GM19395 (cell line): ENCODE data around the gene FYCO1.

Experiments used
- ATAC-seq: cut with Tn5 transposase; IDR thresholded peaks from one replicate; pipeline ENCODE4 v1.9.1; 2021; ENCODE audit warnings: mild to moderate bottlenecking, moderate library complexity; ENCODE audit not compliant: unreplicated experiment

FYCO1 gene

DNA sequence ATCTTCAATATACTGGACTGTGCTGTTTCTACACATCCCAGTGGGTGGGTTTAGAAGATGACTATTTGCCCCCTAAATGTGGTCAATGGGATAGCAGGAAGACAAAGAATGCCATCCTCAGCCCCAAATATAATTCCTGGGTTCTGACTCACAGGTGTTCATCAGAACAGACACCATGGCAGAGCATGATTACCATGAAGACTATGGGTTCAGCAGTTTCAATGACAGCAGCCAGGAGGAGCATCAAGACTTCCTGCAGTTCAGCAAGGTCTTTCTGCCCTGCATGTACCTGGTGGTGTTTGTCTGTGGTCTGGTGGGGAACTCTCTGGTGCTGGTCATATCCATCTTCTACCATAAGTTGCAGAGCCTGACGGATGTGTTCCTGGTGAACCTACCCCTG is 49.3 kb downstream of the FYCO1 start:
- ATAC-seq: no peak

DNA sequence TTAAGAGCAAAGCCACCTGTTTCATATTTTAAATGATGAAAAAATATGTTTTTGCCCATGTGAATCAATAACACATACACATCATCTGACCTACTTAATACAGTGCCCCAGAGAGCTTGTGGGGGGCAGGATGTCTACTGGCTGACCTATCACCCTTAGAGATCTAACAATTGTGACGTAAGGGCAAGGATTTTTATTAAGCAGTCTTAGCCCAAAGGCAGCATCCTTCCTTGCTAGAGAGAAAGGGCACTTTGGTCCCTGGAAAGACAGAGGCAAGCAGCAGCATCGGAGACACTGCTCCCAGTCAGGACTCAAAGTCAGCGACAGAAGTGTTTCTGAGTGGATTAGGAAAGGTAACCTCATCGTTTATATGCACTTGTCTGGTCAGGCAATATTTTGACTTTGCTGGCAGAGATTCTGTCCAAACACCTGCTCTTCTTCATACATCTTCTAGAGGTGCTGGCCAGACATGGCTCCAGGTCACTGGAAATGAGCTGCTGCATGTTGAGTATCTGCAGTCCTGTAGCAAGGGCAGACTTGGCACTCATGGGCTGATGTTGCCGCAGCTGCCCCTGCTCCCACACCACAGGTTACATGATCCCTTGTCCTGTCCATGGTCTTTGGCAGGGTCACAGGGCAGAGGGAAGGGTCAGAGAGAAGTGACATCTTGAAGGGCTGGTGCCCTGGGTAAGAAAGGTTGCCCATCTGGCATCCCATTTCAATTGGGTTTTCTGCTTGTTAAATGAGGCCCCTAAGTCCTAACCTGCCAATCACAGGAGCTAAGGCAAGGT is 50.6 kb downstream of the FYCO1 start:
- ATAC-seq: no peak

DNA sequence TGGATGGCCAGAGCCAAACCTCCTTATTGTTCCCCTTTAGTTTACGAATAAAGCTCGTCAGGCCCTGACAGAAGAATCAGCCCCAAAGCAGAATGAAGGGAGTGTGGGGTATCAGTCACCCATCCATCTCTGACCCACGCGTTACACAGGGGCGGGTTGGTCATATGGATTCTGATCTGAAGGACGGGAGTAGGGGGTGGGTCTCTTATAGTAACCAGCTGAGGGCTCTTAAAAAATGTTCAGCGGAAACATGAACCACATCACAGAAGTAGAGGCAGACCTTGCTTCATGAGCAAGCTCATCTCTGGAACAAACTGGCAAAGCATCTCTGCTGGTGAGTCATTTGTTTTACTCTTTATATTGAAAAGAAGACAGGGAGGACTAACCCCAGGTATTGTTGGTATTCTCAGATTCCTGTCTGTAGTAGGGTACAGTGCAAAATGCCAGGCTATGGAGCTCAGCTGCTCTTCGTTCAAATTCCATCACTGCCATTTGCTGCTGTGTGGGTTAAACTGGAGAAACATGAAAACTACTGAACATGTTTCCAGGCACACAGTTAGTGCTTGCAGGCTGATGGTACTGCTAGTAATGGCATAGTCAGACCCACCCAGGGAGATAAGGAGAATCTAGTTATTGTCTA is 52.3 kb downstream of the FYCO1 start, which contains the start of gene CXCR6:
Gene CXCR6 (plus strand): TSS at position 258 of the 640 bp plus-strand sequence. CDS start 3,018 bp downstream, outside the sequence.
- ATAC-seq: no peak

DNA sequence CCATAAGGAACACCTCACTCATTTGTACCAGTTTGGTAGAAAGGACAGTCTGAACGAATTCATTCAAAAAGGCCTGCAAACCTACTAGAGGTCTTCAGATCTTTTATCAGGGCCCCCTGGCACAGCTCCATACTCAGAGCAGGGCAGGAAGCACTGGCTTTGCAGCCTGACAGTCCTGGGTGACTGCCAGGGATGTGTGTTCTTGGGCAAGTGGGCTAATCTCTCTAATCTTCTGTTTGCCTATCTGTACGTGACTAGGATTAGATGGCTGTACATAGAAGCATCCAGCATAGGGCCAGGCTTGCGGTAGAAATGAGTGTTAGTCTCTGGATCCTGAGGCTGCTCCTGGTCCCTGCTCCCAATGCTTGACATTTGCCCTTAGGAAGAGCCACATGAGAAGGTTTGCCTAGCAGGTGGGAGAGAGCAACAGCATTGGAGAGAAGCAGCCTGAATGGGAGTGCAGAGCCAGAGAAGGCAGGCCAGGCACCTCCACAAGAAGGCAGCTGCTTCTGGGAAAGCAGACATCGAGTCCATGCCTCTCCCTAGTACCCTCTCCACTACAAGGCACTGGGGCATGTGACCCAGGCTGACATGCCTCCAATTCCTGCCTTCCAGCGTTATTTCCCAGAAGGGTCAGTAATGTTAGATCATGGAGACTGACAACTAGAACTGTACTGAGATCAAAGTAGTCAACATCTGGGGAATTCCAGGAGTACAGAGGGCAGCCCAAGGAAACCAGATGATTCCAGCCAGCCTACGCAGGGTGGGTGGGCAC is 53.4 kb downstream of the FYCO1 start:
- no peak for ATAC-seq

DNA sequence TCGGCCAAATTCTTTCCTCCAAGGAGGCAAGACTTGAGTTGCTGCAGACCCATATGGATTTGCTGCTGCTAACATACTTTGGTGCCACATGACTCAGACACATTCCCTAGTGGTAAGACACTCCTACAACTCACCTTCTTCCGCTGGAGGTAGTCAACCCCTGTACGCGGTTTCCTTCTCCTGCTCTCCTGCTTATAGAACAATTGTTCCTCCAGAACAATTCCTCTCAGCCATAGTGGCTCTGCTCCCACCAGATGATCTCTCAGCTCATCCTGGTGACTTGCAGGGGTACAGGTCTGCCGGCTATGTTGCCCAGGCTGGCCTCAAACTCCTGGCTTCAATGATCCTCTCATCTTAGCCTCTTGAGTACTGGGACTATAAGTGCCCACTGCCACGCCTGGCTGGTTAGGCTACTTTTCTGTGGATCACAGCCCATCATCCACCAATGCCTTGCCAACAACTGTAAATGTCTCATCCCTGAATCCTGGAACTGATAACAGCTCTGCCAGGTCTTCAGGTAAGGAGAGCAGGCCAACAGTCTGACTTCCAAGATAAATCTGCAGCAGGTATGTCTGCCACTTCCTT is 54.8 kb downstream of the FYCO1 start:
- no peak for ATAC-seq

DNA sequence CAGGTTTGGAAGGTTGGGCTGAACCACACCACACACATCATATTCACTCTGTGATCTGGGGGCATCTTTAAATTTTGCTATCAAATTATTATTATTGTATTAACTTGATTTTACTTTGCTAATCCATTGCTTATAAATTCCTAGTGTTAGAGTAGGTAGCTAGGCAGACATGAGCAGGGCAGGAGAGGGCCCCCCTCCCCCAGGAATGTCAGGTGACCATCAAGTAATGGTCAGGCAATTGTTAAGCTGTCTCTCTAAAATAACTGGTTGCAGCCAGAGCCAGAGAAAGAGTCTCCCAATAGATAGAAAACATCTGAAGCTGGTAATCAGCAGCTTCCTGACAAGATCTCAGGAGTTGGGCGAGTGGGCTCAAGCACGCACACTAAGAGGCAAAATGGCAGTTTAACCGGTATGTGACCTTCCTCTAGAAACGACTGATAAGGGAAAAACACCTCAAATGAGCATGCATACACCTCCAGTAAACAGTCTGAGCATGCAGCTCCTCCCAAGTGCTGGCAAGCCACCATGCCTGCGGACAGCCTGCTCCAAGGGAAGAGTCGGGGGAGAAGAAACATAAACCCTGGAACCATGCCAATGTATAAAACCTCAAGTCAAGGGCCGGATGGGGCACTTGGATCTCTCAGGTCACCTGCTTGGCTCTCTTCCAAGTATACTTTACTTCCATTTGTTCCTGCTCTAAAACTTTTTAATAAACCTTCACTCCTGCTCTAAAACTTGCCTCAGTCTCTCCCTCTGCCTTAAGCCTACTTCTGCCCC is 55.4 kb downstream of the FYCO1 start:
- ATAC-seq: no peak

DNA sequence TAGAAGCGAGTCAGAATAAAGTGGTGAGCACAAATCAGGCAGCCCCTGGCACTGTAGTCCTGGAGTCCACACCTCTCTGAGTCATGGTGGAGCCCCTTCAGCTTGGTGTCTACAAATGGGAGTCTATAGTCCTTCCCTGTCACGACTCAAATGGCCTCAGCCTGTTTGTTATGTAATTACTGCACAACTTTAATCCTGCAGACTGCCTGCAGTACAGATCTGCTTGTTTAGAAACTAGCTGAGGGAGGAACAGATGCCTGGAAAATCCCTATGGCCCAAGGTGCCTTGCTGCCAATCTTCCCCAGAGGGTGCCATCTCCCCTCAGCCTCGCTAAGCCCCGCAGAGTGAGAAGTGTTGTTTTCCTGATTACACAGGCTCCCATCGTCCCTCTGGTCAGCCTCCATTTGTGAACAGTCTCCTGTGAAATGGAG is 56.3 kb downstream of the FYCO1 start:
- ATAC-seq: no peak

DNA sequence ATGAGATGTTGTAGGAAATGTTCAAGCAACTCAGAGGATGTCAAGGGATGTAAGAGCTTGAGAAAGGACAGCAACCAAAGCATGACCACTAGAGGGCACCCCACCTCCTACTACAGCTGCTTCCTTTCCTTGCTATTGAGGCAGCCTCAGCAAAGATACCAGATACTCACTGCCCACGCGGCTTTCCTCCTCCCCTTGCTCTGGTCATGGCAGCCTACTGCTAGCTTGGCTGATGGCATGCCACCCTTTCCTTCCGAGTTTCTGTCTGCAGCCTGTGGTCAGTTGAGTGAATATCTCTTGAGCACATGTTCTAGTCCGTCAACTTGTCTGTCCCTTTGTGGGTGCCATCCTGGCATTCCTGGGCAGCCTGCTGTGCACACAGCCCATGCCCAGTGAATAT is 56.8 kb downstream of the FYCO1 start:
- ATAC-seq: no peak

DNA sequence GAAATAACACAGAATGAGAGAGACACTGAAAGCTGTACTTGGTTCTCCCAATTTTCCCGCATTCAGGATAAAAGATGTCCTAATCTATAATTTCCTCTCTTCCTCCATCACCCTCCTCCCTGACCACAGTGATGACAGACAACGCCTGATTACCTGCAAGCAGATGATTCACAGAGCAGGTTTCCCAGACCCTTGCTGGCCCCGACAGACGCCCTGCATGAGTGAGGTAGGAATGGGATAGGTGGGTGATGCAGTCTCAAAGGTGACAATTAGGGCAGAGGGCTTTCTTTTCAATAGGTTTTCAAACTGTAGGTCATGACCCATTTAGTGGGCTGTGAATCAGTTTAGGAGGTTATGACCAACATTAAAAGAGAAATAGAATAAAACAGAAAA is 57.6 kb downstream of the FYCO1 start:
- ATAC-seq: no peak

DNA sequence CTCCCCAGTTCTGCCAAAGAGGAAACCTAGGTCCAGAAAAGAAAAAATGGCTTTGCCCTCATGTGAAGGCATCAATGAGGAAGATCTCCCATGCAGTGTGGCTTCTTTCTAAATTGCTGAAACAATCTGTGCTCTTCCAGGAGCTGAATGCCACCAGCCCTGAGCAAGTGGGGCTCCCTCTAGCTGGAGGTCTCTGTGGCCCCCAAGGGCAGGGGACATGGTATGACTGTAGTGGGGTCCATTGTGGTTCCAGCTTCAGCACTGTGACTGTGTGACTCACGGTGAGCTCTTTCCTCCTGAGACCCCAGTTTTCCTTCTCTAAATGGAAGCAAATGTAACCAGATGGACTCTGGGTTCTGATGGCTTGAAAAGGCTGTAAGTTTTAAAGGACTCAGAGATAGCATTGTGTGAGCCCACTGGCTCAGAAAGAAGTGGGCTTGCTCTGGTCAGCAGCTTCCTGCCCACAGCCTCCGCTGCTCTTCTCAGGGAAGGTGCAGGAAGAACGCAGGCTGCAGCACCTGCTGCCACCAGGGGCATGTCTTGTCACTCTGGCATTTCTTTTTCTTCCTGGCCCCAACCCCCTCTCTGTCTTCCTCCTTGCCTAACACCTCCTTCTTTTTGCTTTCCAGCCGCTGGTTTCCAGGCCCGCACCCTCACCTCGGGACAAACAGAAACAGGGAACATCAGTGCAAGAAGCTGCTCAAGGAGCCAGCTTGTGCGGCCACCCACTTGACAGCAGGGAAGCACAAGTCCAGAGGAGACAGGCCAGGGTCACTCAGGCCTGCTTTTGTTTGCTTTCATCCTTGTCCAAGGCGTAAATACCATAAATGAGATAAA is 58.2 kb downstream of the FYCO1 start:
- ATAC-seq: no peak

DNA sequence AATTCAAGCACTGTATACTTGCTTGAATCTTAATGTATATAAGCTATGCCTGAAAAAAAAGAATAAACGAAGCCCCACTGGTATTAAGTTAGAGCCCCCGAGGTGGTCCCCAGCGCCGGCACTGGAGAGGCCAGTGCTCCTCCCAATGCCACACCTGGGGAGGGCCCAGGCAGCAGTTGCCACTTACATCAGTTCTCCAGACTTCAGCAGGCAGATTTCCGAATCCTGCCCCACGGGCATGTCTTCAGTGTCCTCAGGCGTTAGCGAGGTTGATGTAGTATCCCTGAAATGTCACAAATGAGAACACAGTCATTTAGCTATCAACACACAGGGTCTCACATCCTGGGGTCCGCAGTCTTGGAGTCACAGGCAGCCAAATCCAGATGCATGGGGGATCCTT is 59.4 kb downstream of the FYCO1 start:
- no peak for ATAC-seq

DNA sequence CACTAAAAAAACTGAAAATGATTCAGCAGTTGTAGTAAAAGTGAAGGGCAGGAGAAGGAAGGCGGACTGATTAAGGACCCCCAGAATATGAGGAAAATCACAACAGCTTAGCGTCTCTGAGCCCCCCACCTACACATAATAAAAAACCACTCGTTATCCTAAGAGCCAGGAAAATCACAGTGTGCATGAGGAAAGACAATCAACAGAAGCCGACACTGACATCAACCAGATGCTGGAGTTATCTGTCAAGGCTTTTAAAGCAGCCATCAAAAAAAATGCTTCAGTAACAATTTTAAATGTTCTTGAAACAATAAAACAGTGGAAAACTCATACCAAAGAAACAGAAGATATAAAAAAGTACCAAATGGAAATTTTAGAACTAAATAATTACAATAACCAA is 62.0 kb downstream of the FYCO1 start:
- ATAC-seq: no peak

DNA sequence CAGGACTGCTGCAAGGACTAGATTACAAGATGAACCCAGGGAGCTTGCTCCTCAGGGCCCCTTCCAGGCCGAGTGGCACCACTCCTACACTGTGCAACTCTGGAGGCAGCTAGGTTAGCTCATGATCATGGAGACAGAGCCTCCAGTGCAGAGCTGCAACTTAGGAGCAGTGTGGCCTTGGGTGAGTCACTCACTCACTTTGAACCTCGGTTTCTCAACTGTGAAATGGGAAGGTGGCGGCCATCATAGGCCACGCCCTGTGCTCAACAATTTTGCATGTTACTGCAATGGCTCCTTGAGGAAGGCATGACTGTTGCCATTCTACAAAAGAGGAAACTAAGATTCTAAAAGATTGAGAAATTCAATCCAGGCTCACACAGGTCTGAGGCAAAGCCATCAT is 63.5 kb downstream of the FYCO1 start:
- no peak for ATAC-seq

DNA sequence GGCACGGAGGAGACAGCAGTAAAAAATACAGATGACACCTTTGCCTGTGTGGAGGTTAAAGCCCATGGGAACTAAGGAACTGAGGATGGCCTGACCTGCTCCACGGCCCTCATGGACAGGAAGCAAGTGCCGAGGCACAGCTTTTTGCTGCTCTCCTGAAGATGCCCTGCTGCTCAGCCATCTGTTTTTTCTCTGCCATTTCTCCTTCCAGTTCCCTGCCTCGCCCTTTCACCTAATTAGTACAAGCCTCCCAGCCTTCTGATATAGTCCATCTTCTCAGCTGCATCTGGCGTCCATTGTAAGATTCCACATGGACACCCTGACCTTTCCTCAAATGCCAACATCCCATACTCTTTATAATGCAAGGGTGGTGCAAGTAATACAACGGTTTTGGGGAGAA is 64.1 kb downstream of the FYCO1 start:
- ATAC-seq: no peak

DNA sequence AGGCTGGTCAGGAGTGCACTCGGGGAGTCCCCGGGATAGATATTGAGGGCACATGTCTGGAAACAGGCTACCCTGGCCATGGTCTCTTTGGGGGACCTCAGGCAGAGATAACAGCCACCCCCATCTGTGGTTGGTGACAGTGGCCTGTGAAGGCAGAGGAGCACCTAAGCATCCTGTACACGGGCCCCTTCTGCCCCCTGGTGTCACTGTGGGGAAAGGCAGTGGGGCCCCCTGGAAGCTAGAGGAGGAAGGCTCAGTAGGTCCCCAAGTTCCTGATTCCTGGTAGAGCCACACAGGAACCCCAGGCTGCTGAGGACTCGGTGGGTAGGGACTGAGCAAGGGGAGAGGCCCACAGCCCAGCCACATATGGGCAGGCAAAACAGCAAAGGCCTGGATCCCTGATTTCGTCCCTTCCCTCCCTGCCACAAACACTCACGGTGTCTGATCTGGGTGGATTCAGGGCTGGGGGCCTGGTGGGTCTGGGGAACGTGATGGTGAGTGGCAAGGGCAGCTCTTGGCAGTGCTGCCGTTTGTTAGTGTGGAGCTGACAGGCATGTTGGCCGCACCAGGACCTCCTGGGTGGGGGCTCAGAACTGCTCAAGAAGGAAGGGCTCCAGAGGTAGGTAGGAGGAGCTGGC is 66.5 kb downstream of the FYCO1 start:
- no peak for ATAC-seq

DNA sequence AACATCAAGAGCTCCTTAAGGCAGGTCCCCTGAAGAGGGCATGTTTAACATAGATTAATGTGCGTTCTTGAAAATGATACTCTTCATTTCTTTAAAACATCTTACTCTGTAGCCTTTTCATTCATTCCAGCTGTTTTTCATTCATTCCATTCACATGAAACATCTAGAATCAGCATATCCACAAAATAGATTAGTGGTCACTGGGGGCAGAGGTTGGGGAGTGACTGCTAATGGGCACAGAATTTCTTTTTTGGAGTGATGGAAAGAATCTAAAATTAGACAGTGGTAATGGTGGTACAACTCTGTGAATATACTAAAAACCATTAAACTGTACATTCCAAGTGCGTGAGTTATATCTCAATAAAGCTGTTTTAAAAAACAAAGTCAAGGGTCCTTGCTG is 67.7 kb downstream of the FYCO1 start:
- ATAC-seq: no peak

DNA sequence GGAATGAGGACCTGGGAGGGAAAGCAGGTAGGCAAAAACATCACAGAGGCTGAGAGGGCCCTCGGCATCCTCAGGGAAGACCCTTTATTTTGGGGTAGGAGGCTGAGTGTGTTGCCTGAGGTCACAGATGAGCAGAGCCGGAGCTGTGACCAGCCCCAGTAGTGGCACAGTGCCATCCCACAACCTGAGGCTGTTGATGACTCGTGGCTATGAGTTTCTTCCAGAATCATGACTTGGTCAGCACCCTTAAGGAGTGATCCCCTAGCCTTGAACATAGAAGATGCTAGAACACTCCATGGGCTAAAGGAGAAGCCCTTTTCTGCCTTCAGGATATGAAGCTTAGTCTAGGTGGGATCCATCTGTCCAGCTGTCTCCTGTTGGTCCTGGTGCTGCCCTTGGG is 71.9 kb downstream of the FYCO1 start:
- ATAC-seq: no peak

DNA sequence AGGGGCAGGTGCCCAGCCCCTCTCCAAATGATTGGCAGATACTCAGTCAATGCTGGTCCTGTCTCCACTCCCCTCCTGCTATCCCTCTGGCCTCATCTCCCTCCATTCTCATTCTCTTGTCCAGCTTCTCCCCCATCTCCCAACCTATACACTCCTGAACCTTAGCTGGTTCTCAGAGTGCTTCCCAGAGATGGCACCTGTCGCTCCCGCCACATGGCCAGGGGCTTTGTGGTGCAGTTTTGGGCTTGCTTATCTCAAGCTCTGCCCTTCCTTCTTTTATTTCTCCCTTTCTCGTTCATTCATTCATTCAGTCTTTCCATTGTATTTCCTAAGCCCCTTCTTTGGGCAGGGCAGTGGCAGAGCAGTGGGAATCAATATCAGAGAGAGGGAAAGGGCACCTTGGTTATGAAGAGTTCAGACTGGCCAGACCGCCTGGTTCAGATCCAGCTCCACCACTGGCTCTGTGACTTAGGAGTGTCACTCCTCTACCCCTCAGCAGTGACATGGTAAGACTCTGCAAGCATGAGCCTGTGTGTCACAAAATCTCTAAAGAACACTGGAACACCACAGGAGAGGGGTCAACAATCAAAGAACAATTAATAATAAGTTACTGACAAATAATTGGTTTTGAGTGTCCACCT is 72.6 kb downstream of the FYCO1 start:
- ATAC-seq: no peak

DNA sequence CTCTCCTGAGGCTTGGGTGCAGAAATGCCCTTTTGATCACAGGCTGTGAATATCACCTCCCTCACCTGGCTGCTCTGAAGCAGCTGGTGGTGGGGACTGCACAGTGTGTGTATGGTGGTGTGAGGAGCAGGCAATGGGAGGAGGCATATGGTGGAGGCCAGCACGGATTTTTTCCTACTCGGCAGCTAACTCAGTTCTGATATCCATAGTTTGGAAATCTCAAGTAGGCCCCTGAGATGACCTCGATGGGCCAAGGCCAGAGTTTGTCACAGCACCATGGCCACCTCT is 73.6 kb downstream of the FYCO1 start:
- ATAC-seq: no peak
